ENCODE measurements around the gene ACD. TPM values are rescaled to one million over a fixed set of nuclear protein-coding genes. Genes with fewer than 3 reads are reported as not detected.
A peak's percentile ranks its signal among the peaks of the same experiment; 100 is the strongest.

ACD gene
- total RNA-seq, 2 donors from 2014 or later, result 16.9 to 20.4 TPM

- Histone ChIP-seq H3K9me3 (no peaks in the 10 kb centered on the region), H3K27ac (peak overlapping the region; percentile 81 to 90), H3K4me1 (ENCODE audit: control insufficient read depth in 1 of 2, low read depth in 2 of 2) (peaks cover 14 to 24% of the 10 kb centered on the region in 2 donors), H3K27me3 (replicated peaks; ENCODE audit: insufficient read depth) (no peaks in the 10 kb centered on the region), H3K36me3 (no peaks in the 10 kb centered on the region), H3K4me3 (peak overlapping the region; percentile 92)
- DNase-seq (ENCODE audit: low spot score) (peak; percentile 54), ATAC-seq (ENCODE audit: insufficient number of reproducible peaks, low FRiP score, low read depth) (peak; percentile 73)
- TF ChIP-seq CTCF (IDR thresholded peaks at IDR 0.05), result peak; percentile 92
Measured at GRCh38 chr16:67667817-67668494, 7.9 kb upstream of the ACD start.

- ATAC-seq (ENCODE audit: insufficient number of reproducible peaks, low FRiP score, low read depth), result no peak
- H3K27ac ChIP-seq, result peak overlapping the region; percentile 81 to 90
Measured at GRCh38 chr16:67667453-67667816, 7.4 kb upstream of the ACD start.

GRCh38 chr16:67666559-67667452 lies 6.7 kb upstream of the ACD start, which contains the start of the genes C16orf86 and ENKD1:
C16orf86 (plus strand) TSS chr16:67666814; CDS start chr16:67666971, 157 bp downstream.
ENKD1 (minus strand) TSS chr16:67666750; CDS start chr16:67666442, 308 bp downstream.
- TF ChIP-seq CTCF (IDR thresholded peaks at IDR 0.05), result no peak
- Histone ChIP-seq H3K27ac (peak within 1 kb of the TSS; percentile 81 to 90), H3K36me3 (no peaks in the 10 kb centered on the region), H3K4me3 (peak within 1 kb of the TSS; percentile 92), H3K4me1 (ENCODE audit: control insufficient read depth in 1 of 2, low read depth in 2 of 2) (peaks cover 14 to 24% of the 10 kb centered on the region in 2 donors), H3K9me3 (no peaks in the 10 kb centered on the region), H3K27me3 (replicated peaks; ENCODE audit: insufficient read depth) (no peaks in the 10 kb centered on the region)
- ATAC-seq (ENCODE audit: insufficient number of reproducible peaks, low FRiP score, low read depth) (peak; percentile 21), DNase-seq (ENCODE audit: low spot score) (no peak)

More at GRCh38 chr16:67667453-67667816, 7.4 kb upstream of the ACD start:
- H3K36me3 ChIP-seq, result no peaks in the 10 kb centered on the region
- H3K4me1 ChIP-seq (ENCODE audit: control insufficient read depth in 1 of 2, low read depth in 2 of 2), result peaks cover 14 to 24% of the 10 kb centered on the region in 2 donors
- H3K4me3 ChIP-seq, result peak overlapping the region; percentile 92
- no peaks in the 10 kb centered on the region for H3K9me3 ChIP-seq
- no peak for TF ChIP-seq CTCF (IDR thresholded peaks at IDR 0.05)
- no peaks in the 10 kb centered on the region for H3K27me3 ChIP-seq (replicated peaks; ENCODE audit: insufficient read depth)
- no peak for DNase-seq (ENCODE audit: low spot score)

- Histone ChIP-seq H3K4me1 (ENCODE audit: control insufficient read depth in 1 of 2, low read depth in 2 of 2) (peaks cover 18 to 31% of the 10 kb centered on the region in 2 donors), H3K27me3 (replicated peaks; ENCODE audit: insufficient read depth) (no peaks in the 10 kb centered on the region), H3K4me3 (peak overlapping the region; percentile 92), H3K36me3 (no peaks in the 10 kb centered on the region), H3K9me3 (no peaks in the 10 kb centered on the region), H3K27ac (peak overlapping the region in 1 of 2 donors; percentile 81)
- no peak for ATAC-seq (ENCODE audit: insufficient number of reproducible peaks, low FRiP score, low read depth)
- DNase-seq (ENCODE audit: low spot score), result no peak
- TF ChIP-seq CTCF (IDR thresholded peaks at IDR 0.05), result no peak
Measured at GRCh38 chr16:67666032-67666551, 6.0 kb upstream of the ACD start.

GRCh38 chr16:67665598-67665997 lies 5.5 kb upstream of the ACD start:
- Histone ChIP-seq H3K4me3 (peak overlapping the region; percentile 92), H3K36me3 (no peaks in the 10 kb centered on the region), H3K27ac (no peak overlapping the region), H3K9me3 (no peaks in the 10 kb centered on the region), H3K4me1 (ENCODE audit: control insufficient read depth in 1 of 2, low read depth in 2 of 2) (peaks cover 19 to 32% of the 10 kb centered on the region in 2 donors), H3K27me3 (replicated peaks; ENCODE audit: insufficient read depth) (no peaks in the 10 kb centered on the region)
- ATAC-seq (ENCODE audit: insufficient number of reproducible peaks, low FRiP score, low read depth) (no peak), DNase-seq (ENCODE audit: low spot score) (no peak)
- no peak for TF ChIP-seq CTCF (IDR thresholded peaks at IDR 0.05)

All from thoracic aorta (tissue), 2 donors.